MM.1S (cell line): ENCODE data around the gene SPEG.

Source experiments
- EZH2 ChIP-seq: fragments of 300-600 bp; sonication (generic); optimal IDR thresholded peaks from 2 replicates; pipeline ENCODE3; 2017; ENCODE audit warnings: low read depth, mild to moderate bottlenecking, antibody characterized with exemption, low read length, mixed read lengths
- EZH2phosphoT487 ChIP-seq: fragments of 300-600 bp; sonication (generic); IDR thresholded peaks from 2 replicates; pipeline ENCODE4 v1.6.1; 2018; ENCODE audit warnings: antibody characterized with exemption, low read length
- TF ChIP-seq, protein P1 (sequence below): fragments of 300-600 bp; sonication (generic); IDR thresholded peaks from 2 replicates; pipeline ENCODE4 v1.5.1; 2016; ENCODE audit warnings: antibody characterized with exemption, low read length, mixed read lengths

DNA sequence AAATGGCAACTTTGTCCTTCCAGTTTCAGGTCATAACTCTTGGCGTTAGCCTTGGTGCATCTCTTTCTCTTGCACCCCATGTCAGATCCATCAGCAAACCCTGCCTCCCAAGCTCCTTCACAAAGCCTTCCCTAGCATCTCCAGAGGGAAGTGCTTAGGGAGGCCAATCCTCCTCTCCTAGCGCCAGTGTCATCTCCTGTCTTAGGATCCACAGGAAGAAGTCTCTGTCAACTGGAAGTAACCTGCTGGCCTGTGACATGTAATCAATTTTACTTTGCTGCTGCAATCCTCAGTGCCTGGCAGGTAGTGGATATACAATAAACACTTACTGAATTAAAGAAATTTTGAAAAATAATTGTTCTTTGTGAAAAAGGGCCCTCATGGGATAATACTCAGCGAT is 39.0 kb upstream of the SPEG start:
- TF ChIP-seq, protein P1, sequence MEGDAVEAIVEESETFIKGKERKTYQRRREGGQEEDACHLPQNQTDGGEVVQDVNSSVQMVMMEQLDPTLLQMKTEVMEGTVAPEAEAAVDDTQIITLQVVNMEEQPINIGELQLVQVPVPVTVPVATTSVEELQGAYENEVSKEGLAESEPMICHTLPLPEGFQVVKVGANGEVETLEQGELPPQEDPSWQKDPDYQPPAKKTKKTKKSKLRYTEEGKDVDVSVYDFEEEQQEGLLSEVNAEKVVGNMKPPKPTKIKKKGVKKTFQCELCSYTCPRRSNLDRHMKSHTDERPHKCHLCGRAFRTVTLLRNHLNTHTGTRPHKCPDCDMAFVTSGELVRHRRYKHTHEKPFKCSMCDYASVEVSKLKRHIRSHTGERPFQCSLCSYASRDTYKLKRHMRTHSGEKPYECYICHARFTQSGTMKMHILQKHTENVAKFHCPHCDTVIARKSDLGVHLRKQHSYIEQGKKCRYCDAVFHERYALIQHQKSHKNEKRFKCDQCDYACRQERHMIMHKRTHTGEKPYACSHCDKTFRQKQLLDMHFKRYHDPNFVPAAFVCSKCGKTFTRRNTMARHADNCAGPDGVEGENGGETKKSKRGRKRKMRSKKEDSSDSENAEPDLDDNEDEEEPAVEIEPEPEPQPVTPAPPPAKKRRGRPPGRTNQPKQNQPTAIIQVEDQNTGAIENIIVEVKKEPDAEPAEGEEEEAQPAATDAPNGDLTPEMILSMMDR, result no peak
- no peak for TF ChIP-seq EZH2
- TF ChIP-seq EZH2phosphoT487, result no peak
